Thyroid gland (tissue), 4 donors: ENCODE data around the gene SYCP3. TPM values are rescaled to one million over a fixed set of nuclear protein-coding genes. Genes with fewer than 3 reads are reported as not detected.

ENCODE experiments used
- DNase-seq, 2 donors: peaks; one replicate each; pipeline ENCODE4 v3.0.0-alpha.2; 2019
- H3K27ac ChIP-seq, 3 donors: fragments of 200-600 bp; sonication (generic); 1 replicate in 2 of 3; 2 replicates in 1 of 3; pipeline ENCODE4 v1.5.1; 2016 to 2019; ENCODE audit warnings: mild to moderate bottlenecking in 1 of 3, moderate library complexity in 1 of 3
- H3K27me3 ChIP-seq: fragments of 200-600 bp; sonication (generic); one replicate; pipeline ENCODE4 v1.5.1; 2019
- H3K36me3 ChIP-seq, 2 donors: fragments of 200-600 bp; sonication (generic); one replicate each; pipeline ENCODE4 v1.5.1; 2016 to 2019
- H3K4me1 ChIP-seq, 2 donors: fragments of 200-600 bp; sonication (generic); one replicate each; pipeline ENCODE4 v1.5.1; 2017 to 2019
- H3K4me3 ChIP-seq, 3 donors: fragments of 200-600 bp; sonication (generic); replicated peaks in 1 of 3; 1 replicate in 2 of 3; 2 replicates in 1 of 3; pipeline ENCODE4 v1.5.1; 2016; ENCODE audit warnings: mild to moderate bottlenecking in 1 of 3
- H3K9me3 ChIP-seq: fragments of 200-600 bp; sonication (generic); one replicate; pipeline ENCODE4 v1.5.1; 2017
- CTCF ChIP-seq, 6 experiments: fragments of 200-600 bp in 3 of 6; fragments of 450-650 bp in 3 of 6; sonication (generic) in 3 of 6; IDR thresholded peaks; one replicate each; pipeline ENCODE4 v1.5.1; 2016 to 2019; ENCODE audit warnings: antibody characterized with exemption in 6 of 6, mild to moderate bottlenecking in 2 of 6, inconsistent platforms in 1 of 6, moderate library complexity in 1 of 6
- POLR2A ChIP-seq, 2 donors: fragments of 450-650 bp; IDR thresholded peaks; one replicate each; pipeline ENCODE4 v1.6.1; 2017; ENCODE audit warnings: antibody characterized with exemption in 2 of 2, mild to moderate bottlenecking in 2 of 2, moderate library complexity in 1 of 2
- WGBS, 2 donors: methylation state at CpG; one replicate each; pipeline ENCODE4 v1.1.5; 2017; 5-methylcytosine and 5-hydroxymethylcytosine counted together
- intact Hi-C: fragments of 100-400 bp; cut with DNase I; formaldehyde crosslinking; loops from one replicate; pipeline ENCODE4 v1.15.1; 2023
- total RNA-seq, 4 donors: library from RNA; depleted of rRNA; stranded (reverse); fragments of >200 nt; gene quantifications; one replicate each; pipeline ENCODE4 v1.2.3, GENCODE V29; 2016

Gene SYCP3
- total RNA-seq, 4 donors from 2014 or later, result 0.67 TPM; not detected in 3

GRCh38 chr12:101696251-101697196, 42.7 kb downstream of the SYCP3 start:
- TF ChIP-seq CTCF (IDR thresholded peaks at IDR 0.05), result no peak
- TF ChIP-seq POLR2A (IDR thresholded peaks at IDR 0.05), result peak in 1 of 2 donors; percentile 9
- intact Hi-C loops, result no loop called here
- Histone ChIP-seq H3K9me3 (no peaks in the 10 kb centered on the region), H3K27me3 (no peaks in the 10 kb centered on the region), H3K4me3 (peak overlapping the region; percentile 50 to 91 (median 51)), H3K4me1 (peaks cover 16 to 34% of the 10 kb centered on the region in 2 donors), H3K27ac (peak overlapping the region; percentile 94 to 97 (median 96)), H3K36me3 (no peaks in the 10 kb centered on the region)
- WGBS, 2 donors, result 28 to 31% methylated on average over 18 of the region's 18 CpGs
- DNase-seq, result peak; percentile 45 to 48

- Histone ChIP-seq H3K4me3 (no peak overlapping the region), H3K27ac (no peak overlapping the region), H3K27me3 (no peaks in the 10 kb centered on the region), H3K9me3 (no peaks in the 10 kb centered on the region), H3K4me1 (peaks cover 10 to 25% of the 10 kb centered on the region in 2 donors), H3K36me3 (no peaks in the 10 kb centered on the region)
- WGBS, 2 donors, result 75 to 95% methylated on average over 1 of the region's 1 CpG
- TF ChIP-seq CTCF (IDR thresholded peaks at IDR 0.05), result no peak
- TF ChIP-seq POLR2A (IDR thresholded peaks at IDR 0.05), result no peak
- intact Hi-C loops, result no loop called here
- no peak for DNase-seq
Measured at GRCh38 chr12:101695706-101696105, 43.6 kb downstream of the SYCP3 start.

- 96 to 97% methylated on average over 2 of the region's 2 CpGs for WGBS, 2 donors
- H3K27ac ChIP-seq, result no peak overlapping the region
- intact Hi-C loops, result no loop called here
Measured at GRCh38 chr12:101694986-101695385, 44.3 kb downstream of the SYCP3 start.

GRCh38 chr12:101694297-101694848, 44.9 kb downstream of the SYCP3 start:
- Histone ChIP-seq H3K27me3 (no peaks in the 10 kb centered on the region), H3K4me1 (peaks cover 10 to 14% of the 10 kb centered on the region in 2 donors), H3K36me3 (no peaks in the 10 kb centered on the region), H3K4me3 (no peak overlapping the region), H3K9me3 (no peaks in the 10 kb centered on the region), H3K27ac (no peak overlapping the region)
- no peak for DNase-seq
- intact Hi-C loops, result no loop called here
- no peak for TF ChIP-seq CTCF (IDR thresholded peaks at IDR 0.05)
- TF ChIP-seq POLR2A (IDR thresholded peaks at IDR 0.05), result no peak
- WGBS, 2 donors, result 93 to 97% methylated on average over 2 of the region's 2 CpGs

More at GRCh38 chr12:101694986-101695385, 44.3 kb downstream of the SYCP3 start:
- H3K4me1 ChIP-seq, result peaks cover 10 to 20% of the 10 kb centered on the region in 2 donors
- TF ChIP-seq CTCF (IDR thresholded peaks at IDR 0.05) (no peak), POLR2A (IDR thresholded peaks at IDR 0.05) (no peak)
- H3K27me3 ChIP-seq, result no peaks in the 10 kb centered on the region
- no peak for DNase-seq
- H3K36me3 ChIP-seq, result no peaks in the 10 kb centered on the region
- no peak overlapping the region for H3K4me3 ChIP-seq
- H3K9me3 ChIP-seq, result no peaks in the 10 kb centered on the region
